ENCODE data around the gene RERE.

RERE gene

GRCh38 chr1:8663090-8663802 is 154.2 kb downstream of the RERE start:
- no peak for DNase-seq

GRCh38 chr1:8662380-8663072 is 154.9 kb downstream of the RERE start:
- DNase-seq, result no peak

- DNase-seq, result no peak
These were observed 156.0 kb downstream of the RERE start for GRCh38 chr1:8661185-8662110.

GRCh38 chr1:8660411-8660828 is 157.0 kb downstream of the RERE start:
- DNase-seq, result no peak

GRCh38 chr1:8659593-8659992 is 157.8 kb downstream of the RERE start:
- DNase-seq, result no peak

GRCh38 chr1:8653878-8654277 is 163.6 kb downstream of the RERE start:
- no peak for DNase-seq

- DNase-seq, result no peak
These were observed 164.9 kb downstream of the RERE start for GRCh38 chr1:8652467-8653046.

GRCh38 chr1:8651962-8652361 is 165.5 kb downstream of the RERE start:
- DNase-seq, result no peak

- DNase-seq, result no peak
These were observed 166.1 kb downstream of the RERE start for GRCh38 chr1:8651236-8651890.

GRCh38 chr1:8649875-8650274 is 167.6 kb downstream of the RERE start:
- DNase-seq, result no peak

GRCh38 chr1:8649027-8649426 is 168.4 kb downstream of the RERE start:
- DNase-seq, result no peak

GRCh38 chr1:8646996-8647395 is 170.4 kb downstream of the RERE start:
- DNase-seq, result no peak

GRCh38 chr1:8646189-8646588 is 171.3 kb downstream of the RERE start:
- no peak for DNase-seq

- DNase-seq, result no peak
These were observed 173.6 kb downstream of the RERE start for GRCh38 chr1:8643542-8644536.

- no peak for DNase-seq
These were observed 175.3 kb downstream of the RERE start for GRCh38 chr1:8642114-8642513.

- DNase-seq, result no peak
These were observed 176.0 kb downstream of the RERE start for GRCh38 chr1:8641377-8641997.

GRCh38 chr1:8640950-8641349 is 176.5 kb downstream of the RERE start:
- no peak for DNase-seq

- DNase-seq, result no peak
These were observed 178.3 kb downstream of the RERE start for GRCh38 chr1:8639148-8639547.

- no peak for DNase-seq
These were observed 183.5 kb downstream of the RERE start for GRCh38 chr1:8633741-8634501.

- DNase-seq, result no peak
These were observed 185.3 kb downstream of the RERE start for GRCh38 chr1:8632102-8632501.
